Stromal cell of bone marrow (primary cell): ENCODE data around the gene TMC6.
"Not testable (repeated sequence)": the region's sequence is repeated elsewhere in the genome, so short reads cannot be mapped to it uniquely, and the experiment has no call there.

Experiments used
- DNase-seq: peaks from one replicate; pipeline ENCODE4 v3.0.0-alpha.2; 2012; ENCODE audit warnings: low read depth

The TMC6 gene

GRCh38 chr17:78110363-78111015, 18.1 kb downstream of the TMC6 start:
- DNase-seq: no peak

- no peak for DNase-seq
Observed at GRCh38 chr17:78109489-78109761, 19.1 kb downstream of the TMC6 start.

- no peak for DNase-seq
Observed at GRCh38 chr17:78108726-78109488, 19.6 kb downstream of the TMC6 start.

- no peak for DNase-seq
Observed at GRCh38 chr17:78107976-78108725, 20.4 kb downstream of the TMC6 start.

GRCh38 chr17:78107457-78107856, 21.1 kb downstream of the TMC6 start:
- DNase-seq: no peak

- DNase-seq: no peak
Observed at GRCh38 chr17:78106211-78106610, 22.3 kb downstream of the TMC6 start.

- no peak for DNase-seq
Observed at GRCh38 chr17:78105551-78105950, 23.0 kb downstream of the TMC6 start.

GRCh38 chr17:78105101-78105500, 23.5 kb downstream of the TMC6 start:
- no peak for DNase-seq

- DNase-seq: no peak
Observed at GRCh38 chr17:78104540-78104941, 24.0 kb downstream of the TMC6 start.

GRCh38 chr17:78103311-78103710, 25.2 kb downstream of the TMC6 start:
- no peak for DNase-seq

- DNase-seq: no peak
Observed at GRCh38 chr17:78101542-78101941, 27.0 kb downstream of the TMC6 start.

- no peak for DNase-seq
Observed at GRCh38 chr17:78101112-78101511, 27.4 kb downstream of the TMC6 start.

GRCh38 chr17:78096093-78096492, 32.5 kb downstream of the TMC6 start:
- no peak for DNase-seq

GRCh38 chr17:78095035-78095434, 33.5 kb downstream of the TMC6 start:
- DNase-seq: no peak

- DNase-seq: no peak
Observed at GRCh38 chr17:78092794-78093324, 35.7 kb downstream of the TMC6 start.

- DNase-seq: no peak
Observed at GRCh38 chr17:78089576-78090281, 38.8 kb downstream of the TMC6 start.

GRCh38 chr17:78088529-78088928, 40.0 kb downstream of the TMC6 start:
- DNase-seq: no peak

- no peak for DNase-seq
Observed at GRCh38 chr17:78086740-78087139, 41.8 kb downstream of the TMC6 start.

- no peak for DNase-seq
Observed at GRCh38 chr17:78082988-78083387, 45.6 kb downstream of the TMC6 start.

- DNase-seq: not testable (repeated sequence)
Observed at GRCh38 chr17:78082355-78082872, 46.1 kb downstream of the TMC6 start.

GRCh38 chr17:78081551-78081950, 47.0 kb downstream of the TMC6 start:
- no peak for DNase-seq

- no peak for DNase-seq
Observed at GRCh38 chr17:78079253-78079652, 49.3 kb downstream of the TMC6 start.
